Activated naive CD4-positive, alpha-beta T cell treated with anti-CD3 and anti-CD28 coated beads, Interleukin-2, amount 50 U/mL, for 24 hours (primary cell): ENCODE measurements around the gene PPAN.

Experiments used
- H3K27ac Mint-ChIP-seq: one replicate; pipeline ENCODE4 v1.8.0; 2021; ENCODE audit warnings: mild to moderate bottlenecking, mixed read lengths
- H3K27me3 Mint-ChIP-seq: one replicate; pipeline ENCODE4 v1.8.0; 2021; ENCODE audit warnings: mixed read lengths
- H3K36me3 Mint-ChIP-seq: one replicate; pipeline ENCODE4 v1.8.0; 2021; ENCODE audit warnings: mixed read lengths
- H3K4me1 Mint-ChIP-seq: one replicate; pipeline ENCODE4 v1.8.0; 2021; ENCODE audit warnings: mixed read lengths
- H3K4me3 Mint-ChIP-seq: one replicate; pipeline ENCODE4 v1.8.0; 2021; ENCODE audit warnings: mild to moderate bottlenecking, mixed read lengths
- H3K9me3 Mint-ChIP-seq: one replicate; pipeline ENCODE4 v1.8.0; 2021; ENCODE audit warnings: mixed read lengths

PPAN gene

DNA sequence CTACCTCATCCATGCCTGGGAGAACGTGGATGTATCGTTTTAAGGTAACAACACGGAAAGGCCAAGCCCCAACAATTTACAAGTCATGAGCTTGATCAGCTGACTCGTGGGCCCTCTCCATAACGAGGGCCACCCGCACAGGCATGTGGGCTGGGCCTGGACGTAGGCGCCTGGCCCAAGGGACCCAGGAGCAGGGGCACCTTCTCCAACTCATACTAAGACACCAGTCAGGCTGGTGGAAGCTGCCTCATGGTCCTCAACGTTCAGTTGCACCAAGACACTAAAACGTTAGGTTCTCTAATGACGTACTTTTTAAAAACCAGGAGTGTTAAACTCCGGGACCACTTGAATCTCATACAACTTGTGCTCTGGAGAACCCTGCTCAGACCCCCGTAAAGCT, 35.3 kb downstream of the PPAN start:
- Mint-ChIP-seq H3K9me3 (no peaks in the 10 kb centered on the region), H3K36me3 (peaks cover 15% of the 10 kb centered on the region), H3K4me3 (no peak overlapping the region), H3K27ac (peak overlapping the region; percentile 30), H3K27me3 (no peaks in the 10 kb centered on the region), H3K4me1 (peaks cover 36% of the 10 kb centered on the region)

- Mint-ChIP-seq H3K4me3 (no peak overlapping the region), H3K36me3 (peaks cover 17% of the 10 kb centered on the region), H3K27ac (peak overlapping the region; percentile 30), H3K4me1 (peaks cover 37% of the 10 kb centered on the region), H3K27me3 (no peaks in the 10 kb centered on the region), H3K9me3 (no peaks in the 10 kb centered on the region)
These were observed 35.8 kb downstream of the PPAN start for GRCh38 chr19:10141973-10142372.

DNA sequence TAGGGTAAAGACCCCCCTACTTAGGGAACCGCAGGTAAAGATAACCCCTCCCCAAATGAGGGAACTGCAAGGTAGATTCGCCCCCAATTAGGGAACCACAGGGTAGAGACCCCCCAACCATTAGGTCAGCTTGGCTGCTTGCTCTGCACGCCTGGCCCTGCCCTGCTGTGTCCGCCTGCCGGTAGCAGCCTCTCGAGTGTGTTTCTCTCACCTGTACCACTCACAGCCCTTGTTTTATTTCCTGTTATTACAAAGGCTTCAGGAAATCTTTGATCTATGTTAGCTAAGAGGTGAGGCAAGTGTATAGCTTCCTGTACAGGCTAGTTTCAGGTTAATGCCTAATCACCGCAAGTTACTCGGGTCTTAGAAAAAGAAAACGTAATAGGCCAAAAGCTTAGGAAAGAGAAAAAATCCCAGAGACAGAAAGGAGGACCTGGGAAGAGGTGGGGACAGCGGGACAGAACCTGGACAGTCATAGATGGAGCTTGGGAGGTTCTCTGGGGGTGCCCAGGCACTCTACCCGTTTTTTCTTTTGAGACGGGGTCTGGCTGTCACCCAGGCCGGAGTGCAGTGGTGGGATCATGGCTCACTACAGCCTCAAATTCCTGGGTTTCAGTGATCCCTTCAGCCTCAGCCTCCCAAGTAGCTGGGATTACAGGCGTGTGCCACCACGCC, 36.7 kb downstream of the PPAN start:
- peak overlapping the region; percentile 86 for H3K4me3 Mint-ChIP-seq
- H3K27ac Mint-ChIP-seq = peak overlapping the region; percentile 98
- no peaks in the 10 kb centered on the region for H3K9me3 Mint-ChIP-seq
- H3K36me3 Mint-ChIP-seq = peaks cover 15% of the 10 kb centered on the region
- H3K27me3 Mint-ChIP-seq = no peaks in the 10 kb centered on the region
- H3K4me1 Mint-ChIP-seq = peaks cover 37% of the 10 kb centered on the region

DNA sequence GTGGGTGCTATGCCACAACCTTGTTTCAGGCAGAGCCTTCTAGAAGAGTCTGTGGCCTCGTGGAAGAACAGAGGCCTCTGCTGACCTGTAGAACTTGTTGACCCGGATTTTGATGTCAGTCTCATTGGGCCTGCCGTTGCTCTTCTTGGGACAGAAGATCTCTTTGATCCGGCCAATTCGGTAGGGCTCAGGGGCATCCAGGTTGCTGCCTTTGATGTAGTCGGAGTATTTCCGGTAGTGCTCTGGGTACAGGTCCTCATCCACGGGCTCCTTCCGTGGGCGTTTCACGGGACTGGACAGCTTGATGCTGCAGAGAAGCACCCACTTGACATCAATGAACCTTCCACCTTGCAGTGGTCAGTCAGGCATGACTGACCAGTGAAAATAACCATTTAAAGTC, 37.5 kb downstream of the PPAN start:
- H3K4me3 Mint-ChIP-seq = peak overlapping the region; percentile 26
- peak overlapping the region; percentile 62 for H3K27ac Mint-ChIP-seq
- H3K4me1 Mint-ChIP-seq = peaks cover 37% of the 10 kb centered on the region
- H3K27me3 Mint-ChIP-seq = no peaks in the 10 kb centered on the region
- H3K9me3 Mint-ChIP-seq = no peaks in the 10 kb centered on the region
- H3K36me3 Mint-ChIP-seq = peaks cover 18% of the 10 kb centered on the region

- H3K9me3 Mint-ChIP-seq = no peaks in the 10 kb centered on the region
- H3K4me3 Mint-ChIP-seq = peak overlapping the region; percentile 33
- H3K27ac Mint-ChIP-seq = peak overlapping the region; percentile 51
- H3K27me3 Mint-ChIP-seq = no peaks in the 10 kb centered on the region
- peaks cover 20% of the 10 kb centered on the region for H3K36me3 Mint-ChIP-seq
- peaks cover 33% of the 10 kb centered on the region for H3K4me1 Mint-ChIP-seq
These were observed 38.2 kb downstream of the PPAN start for GRCh38 chr19:10144361-10144760.

DNA sequence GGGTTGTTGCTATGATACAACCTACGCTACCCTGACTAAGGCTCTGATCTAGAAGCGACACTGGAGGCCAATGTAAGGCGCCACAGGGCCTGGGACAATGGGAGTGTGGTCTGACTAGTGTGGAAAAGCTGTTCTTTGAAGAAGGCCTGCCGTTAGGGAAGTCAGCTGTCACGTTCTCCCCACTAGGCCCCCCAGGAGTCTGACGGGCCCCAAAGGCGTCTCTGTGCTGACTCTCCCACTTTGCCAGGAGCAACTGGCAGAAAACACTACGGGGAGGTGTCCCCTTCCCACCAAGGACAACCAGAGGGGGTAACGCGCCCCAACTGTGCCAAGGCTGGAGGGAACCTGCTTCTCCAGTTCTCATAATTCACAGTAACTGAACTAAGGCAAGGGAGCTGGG, 38.9 kb downstream of the PPAN start:
- H3K36me3 Mint-ChIP-seq = peaks cover 20% of the 10 kb centered on the region
- no peaks in the 10 kb centered on the region for H3K27me3 Mint-ChIP-seq
- peak overlapping the region; percentile 23 for H3K27ac Mint-ChIP-seq
- H3K4me1 Mint-ChIP-seq = peaks cover 30% of the 10 kb centered on the region
- H3K9me3 Mint-ChIP-seq = no peaks in the 10 kb centered on the region
- H3K4me3 Mint-ChIP-seq = no peak overlapping the region

- H3K27me3 Mint-ChIP-seq = no peaks in the 10 kb centered on the region
- H3K9me3 Mint-ChIP-seq = no peaks in the 10 kb centered on the region
- H3K4me1 Mint-ChIP-seq = peaks cover 30% of the 10 kb centered on the region
- peaks cover 22% of the 10 kb centered on the region for H3K36me3 Mint-ChIP-seq
- no peak overlapping the region for H3K4me3 Mint-ChIP-seq
- peak overlapping the region; percentile 59 for H3K27ac Mint-ChIP-seq
These were observed 40.0 kb downstream of the PPAN start for GRCh38 chr19:10146142-10146541.

- Mint-ChIP-seq H3K27me3 (no peaks in the 10 kb centered on the region), H3K36me3 (peaks cover 21% of the 10 kb centered on the region), H3K4me1 (peaks cover 3% of the 10 kb centered on the region), H3K4me3 (no peak overlapping the region), H3K27ac (no peak overlapping the region), H3K9me3 (no peaks in the 10 kb centered on the region)
These were observed 43.3 kb downstream of the PPAN start for GRCh38 chr19:10149427-10149826.

DNA sequence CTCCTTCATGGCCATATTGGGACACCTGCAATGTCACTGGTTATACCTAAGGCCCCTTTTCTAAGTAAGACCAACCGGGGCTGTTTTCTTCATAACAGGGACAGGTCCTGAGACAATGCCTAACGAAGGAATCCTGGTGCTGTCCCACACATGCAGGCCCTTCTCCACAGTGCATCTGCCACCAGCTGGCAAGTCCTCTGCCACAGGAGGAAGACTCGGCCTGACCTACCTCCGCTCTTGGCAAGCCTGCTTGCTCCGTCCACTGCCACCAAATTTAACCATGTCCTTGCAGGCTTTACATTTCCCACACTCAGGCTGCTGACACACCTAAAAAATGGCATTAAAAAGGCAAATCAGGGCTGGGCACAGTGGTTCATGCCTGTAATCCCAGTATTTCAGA, 45.4 kb downstream of the PPAN start:
- Mint-ChIP-seq H3K9me3 (no peaks in the 10 kb centered on the region), H3K27me3 (no peaks in the 10 kb centered on the region), H3K36me3 (peaks cover 11% of the 10 kb centered on the region), H3K27ac (no peak overlapping the region), H3K4me1 (no peaks in the 10 kb centered on the region), H3K4me3 (no peak overlapping the region)

- H3K27me3 Mint-ChIP-seq = no peaks in the 10 kb centered on the region
- no peak overlapping the region for H3K4me3 Mint-ChIP-seq
- peaks cover 9% of the 10 kb centered on the region for H3K36me3 Mint-ChIP-seq
- no peaks in the 10 kb centered on the region for H3K9me3 Mint-ChIP-seq
- H3K27ac Mint-ChIP-seq = no peak overlapping the region
- H3K4me1 Mint-ChIP-seq = no peaks in the 10 kb centered on the region
These were observed 45.9 kb downstream of the PPAN start for GRCh38 chr19:10152100-10152499.

DNA sequence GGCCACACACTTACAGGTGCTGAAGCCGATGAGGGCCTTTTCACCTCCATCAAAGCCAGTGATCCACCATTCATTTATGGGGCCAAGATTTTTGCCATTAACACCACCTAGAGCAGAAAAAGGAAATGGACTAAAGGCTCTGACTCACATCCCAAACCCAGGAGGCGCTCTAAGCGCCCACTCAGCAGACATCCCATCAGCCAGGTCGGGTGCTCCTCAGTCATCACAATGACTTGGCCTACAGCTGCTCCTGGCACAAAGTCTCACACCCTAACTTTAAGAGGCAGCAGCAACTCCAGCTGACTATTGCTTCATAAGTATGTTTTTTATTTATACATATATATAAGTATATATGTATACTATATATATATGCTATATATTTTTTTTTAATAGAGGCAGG, 49.7 kb downstream of the PPAN start:
- H3K4me3 Mint-ChIP-seq = no peak overlapping the region
- no peaks in the 10 kb centered on the region for H3K27me3 Mint-ChIP-seq
- H3K4me1 Mint-ChIP-seq = no peaks in the 10 kb centered on the region
- peaks cover 11% of the 10 kb centered on the region for H3K36me3 Mint-ChIP-seq
- no peaks in the 10 kb centered on the region for H3K9me3 Mint-ChIP-seq
- no peak overlapping the region for H3K27ac Mint-ChIP-seq

DNA sequence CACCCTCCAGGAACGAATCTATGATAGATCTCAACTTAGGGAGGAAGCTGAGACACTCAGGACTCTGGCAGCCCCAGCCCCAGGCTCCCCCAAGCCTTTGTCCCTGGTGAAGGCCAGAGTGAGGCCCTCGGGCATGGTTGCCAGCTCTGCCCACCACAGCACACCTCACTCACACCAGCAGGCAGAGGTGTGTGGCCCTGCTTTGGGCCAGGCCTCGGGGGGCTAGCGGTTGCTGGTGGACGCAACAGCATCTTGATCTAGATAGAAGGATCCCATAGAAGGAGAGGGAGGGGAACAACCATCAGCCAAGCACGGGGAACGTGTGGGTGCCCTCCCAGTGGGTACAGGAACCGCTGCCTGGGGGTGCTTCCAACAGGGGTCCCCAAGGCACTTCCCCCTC, 51.9 kb downstream of the PPAN start:
- Mint-ChIP-seq H3K9me3 (no peaks in the 10 kb centered on the region), H3K27me3 (no peaks in the 10 kb centered on the region), H3K36me3 (peaks cover 9% of the 10 kb centered on the region)

GRCh38 chr19:10158485-10158884, 52.3 kb downstream of the PPAN start:
- Mint-ChIP-seq H3K4me3 (no peak overlapping the region), H3K27me3 (no peaks in the 10 kb centered on the region), H3K27ac (no peak overlapping the region), H3K9me3 (no peaks in the 10 kb centered on the region), H3K4me1 (no peaks in the 10 kb centered on the region), H3K36me3 (peaks cover 9% of the 10 kb centered on the region)

More for the DNA sequence above, 51.9 kb downstream of the PPAN start:
- Mint-ChIP-seq H3K4me1 (no peaks in the 10 kb centered on the region), H3K27ac (no peak overlapping the region), H3K4me3 (no peak overlapping the region)

GRCh38 chr19:10159610-10160009, 53.4 kb downstream of the PPAN start:
- Mint-ChIP-seq H3K36me3 (peaks cover 9% of the 10 kb centered on the region), H3K27me3 (no peaks in the 10 kb centered on the region), H3K27ac (peak overlapping the region; percentile 23), H3K9me3 (no peaks in the 10 kb centered on the region), H3K4me1 (no peaks in the 10 kb centered on the region), H3K4me3 (no peak overlapping the region)
